Measurements from ENCODE around the gene ASIC4. TPM values are rescaled to one million over a fixed set of nuclear protein-coding genes. Genes with fewer than 3 reads are reported as not detected.

ASIC4 gene
- total and polyA plus RNA-seq, 9 of the 15 experiments (the other 6 are each of a cell fraction or from before 2014, with no cell fraction given): 0.07 to 19.2 (median 4.8) TPM

GRCh38 chr2:219526320-219527075, 12.2 kb downstream of the ASIC4 start:
- Histone ChIP-seq H3K4me1 (replicated peaks in 1 of 2; ENCODE audit: control insufficient read depth in 2 of 2, insufficient read depth in 2 of 2, low read length in 2 of 2) (peaks cover 78 to 85% of the 10 kb centered on the region in 2 experiments), H3K9ac (ENCODE audit: insufficient read depth in 1 of 2, low read depth in 2 of 2, low read length in 2 of 2) (peak overlapping the region; percentile 58 to 83), H3K9me1 (ENCODE audit: control insufficient read depth, insufficient read depth, low read length) (no peaks in the 10 kb centered on the region), H3K4me3 (no peak overlapping the region; the same call in 1 of the 2 replicates), H3K4me2 (ENCODE audit: insufficient read depth, low read length) (peak overlapping the region; percentile 74), H3K79me2 (ENCODE audit: control insufficient read depth, insufficient read depth, low read length) (peaks cover 83% of the 10 kb centered on the region), H3K27ac (ENCODE audit: extremely low read depth, low read depth, low read length) (peak overlapping the region; percentile 71), H2AFZ (ENCODE audit: low read depth, low read length) (no peak overlapping the region), H4K20me1 (replicated peaks; ENCODE audit: control insufficient read depth, insufficient read depth, low read length) (no peaks in the 10 kb centered on the region), H3K9me3 (replicated peaks; ENCODE audit: control insufficient read depth, insufficient read depth, low read depth, low read length) (no peaks in the 10 kb centered on the region), H3K27me3 (ENCODE audit: control insufficient read depth in 2 of 2, insufficient read depth in 2 of 2, low read length in 2 of 2) (no peaks in the 10 kb centered on the region), H3K36me3 (ENCODE audit: control insufficient read depth, insufficient read depth, low read length) (peaks cover 30% of the 10 kb centered on the region; the same call in 2 of the 3 replicates)
- BruUV-seq (replicated peaks): no TSS peak
- ATAC-seq (peak; percentile 18), DNase-seq (ENCODE audit: extremely low read depth in 1 of 4, low spot score in 3 of 4) (peak in 2 of 4 experiments; percentile 21 to 63), FAIRE-seq (peak; percentile 63)
- POLR2A ChIA-PET: interaction anchor here (0.6 to 1.2 kb wide), 6 partner anchors 13 to 138 kb away, joined by 3 to 4 read pairs (median 4); partner anchors contain the start of gene GMPPA
- CTCF ChIA-PET (ENCODE audit: low intra/inter-chr PET ratio): interaction anchor here (0.8 kb wide), 1 partner anchor 50 kb away, joined by 3 read pairs; no protein-coding TSS in a partner anchor
- 18% methylated on average over 9 of the region's 11 CpGs for WGBS (ENCODE audit: insufficient coverage, low coverage, missing lambda C conversion rate)
- in situ Hi-C loops (cut with MboI): loop anchor here (5.0 to 10.0 kb wide), 2 partner anchors 34 to 52 kb away; no protein-coding TSS in a partner anchor
- intact Hi-C loops (cut with micrococcal nuclease): loop anchor here (1.0 kb wide), 3 partner anchors 16 to 50 kb away; partner anchors contain the start of gene GMPPA
- TF ChIP-seq ETV5 (CRISPR knock-in tag; IDR thresholded peaks at IDR 0.05; ENCODE audit: low read depth) (peak; percentile 5; the same call in 1 of the 2 replicates), SNRNP70 (optimal IDR thresholded peaks at IDR 0.05; ENCODE audit: low read depth, low read length) (no peak), HBP1 (CRISPR knock-in tag; IDR thresholded peaks at IDR 0.05) (0 out of 2 replicates have a peak, but pooled peaks have one; percentile 8), PRDM10 (IDR thresholded peaks at IDR 0.05; ENCODE audit: partially characterized antibody) (peak; percentile 63), OTX1 (CRISPR knock-in tag; IDR thresholded peaks at IDR 0.05) (0 out of 2 replicates have a peak, but pooled peaks have one; percentile 9), HDAC1 (IDR thresholded peaks at IDR 0.05) (0 out of 4 replicates have a peak, but pooled peaks of 1 of the 2 experiments have one; percentile 25), RFX7 (CRISPR knock-in tag; IDR thresholded peaks at IDR 0.05) (no peak), ZBTB2 (IDR thresholded peaks at IDR 0.05) (no peak; the same call in 1 of the 2 replicates)

All from K562 (cell line).